ENCODE measurements around the gene SLC16A7.

Gene SLC16A7

DNA sequence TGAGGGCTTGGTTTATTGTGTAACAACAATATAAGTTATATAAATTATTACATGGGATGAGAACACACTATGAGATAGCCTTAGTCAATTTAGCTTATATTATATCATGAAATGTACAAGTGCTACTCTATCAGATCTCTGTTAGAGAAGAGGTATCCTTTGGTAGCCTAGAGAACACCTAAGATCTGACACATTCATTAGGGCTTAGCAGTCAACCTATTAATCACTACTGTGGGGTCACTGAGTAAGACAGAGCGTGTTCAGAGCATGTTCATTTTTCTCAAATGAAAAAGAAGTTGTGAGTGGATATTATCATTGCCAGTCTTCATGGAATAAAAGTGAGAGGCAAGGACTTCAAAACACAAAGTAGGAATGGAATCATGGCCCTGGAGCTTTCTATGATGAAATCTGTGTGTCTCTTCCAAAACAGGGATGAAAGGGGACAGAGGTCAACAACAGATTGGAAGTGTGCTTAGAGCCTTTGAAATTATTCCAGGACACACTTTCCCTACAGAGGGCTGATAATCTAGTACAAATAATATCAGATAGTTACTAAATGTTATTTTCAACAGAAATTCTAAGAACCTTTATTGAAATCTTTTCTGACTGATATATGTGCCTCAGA lies 114.3 kb downstream of the SLC16A7 start:
- no peak for TF ChIP-seq OSR1 (CRISPR knock-in tag; IDR thresholded peaks at IDR 0.05)
- no peak for TF ChIP-seq ZC3H10 (CRISPR knock-in tag; IDR thresholded peaks at IDR 0.05)
- no peak for TF ChIP-seq GLIS3 (CRISPR knock-in tag; IDR thresholded peaks at IDR 0.05)
- TF ChIP-seq, protein P1, sequence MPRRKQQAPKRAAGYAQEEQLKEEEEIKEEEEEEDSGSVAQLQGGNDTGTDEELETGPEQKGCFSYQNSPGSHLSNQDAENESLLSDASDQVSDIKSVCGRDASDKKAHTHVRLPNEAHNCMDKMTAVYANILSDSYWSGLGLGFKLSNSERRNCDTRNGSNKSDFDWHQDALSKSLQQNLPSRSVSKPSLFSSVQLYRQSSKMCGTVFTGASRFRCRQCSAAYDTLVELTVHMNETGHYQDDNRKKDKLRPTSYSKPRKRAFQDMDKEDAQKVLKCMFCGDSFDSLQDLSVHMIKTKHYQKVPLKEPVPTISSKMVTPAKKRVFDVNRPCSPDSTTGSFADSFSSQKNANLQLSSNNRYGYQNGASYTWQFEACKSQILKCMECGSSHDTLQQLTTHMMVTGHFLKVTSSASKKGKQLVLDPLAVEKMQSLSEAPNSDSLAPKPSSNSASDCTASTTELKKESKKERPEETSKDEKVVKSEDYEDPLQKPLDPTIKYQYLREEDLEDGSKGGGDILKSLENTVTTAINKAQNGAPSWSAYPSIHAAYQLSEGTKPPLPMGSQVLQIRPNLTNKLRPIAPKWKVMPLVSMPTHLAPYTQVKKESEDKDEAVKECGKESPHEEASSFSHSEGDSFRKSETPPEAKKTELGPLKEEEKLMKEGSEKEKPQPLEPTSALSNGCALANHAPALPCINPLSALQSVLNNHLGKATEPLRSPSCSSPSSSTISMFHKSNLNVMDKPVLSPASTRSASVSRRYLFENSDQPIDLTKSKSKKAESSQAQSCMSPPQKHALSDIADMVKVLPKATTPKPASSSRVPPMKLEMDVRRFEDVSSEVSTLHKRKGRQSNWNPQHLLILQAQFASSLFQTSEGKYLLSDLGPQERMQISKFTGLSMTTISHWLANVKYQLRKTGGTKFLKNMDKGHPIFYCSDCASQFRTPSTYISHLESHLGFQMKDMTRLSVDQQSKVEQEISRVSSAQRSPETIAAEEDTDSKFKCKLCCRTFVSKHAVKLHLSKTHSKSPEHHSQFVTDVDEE (CRISPR knock-in tag; IDR thresholded peaks at IDR 0.05): no peak
- TF ChIP-seq ZNF565 (CRISPR knock-in tag; conservative IDR thresholded peaks at IDR 0.05; ENCODE audit: low read depth): no peak
- TF ChIP-seq SNAI2 (CRISPR knock-in tag; IDR thresholded peaks at IDR 0.05): no peak
- no peak for TF ChIP-seq CSRNP3 (CRISPR knock-in tag; IDR thresholded peaks at IDR 0.05)
- ATAC-seq: no peak

DNA sequence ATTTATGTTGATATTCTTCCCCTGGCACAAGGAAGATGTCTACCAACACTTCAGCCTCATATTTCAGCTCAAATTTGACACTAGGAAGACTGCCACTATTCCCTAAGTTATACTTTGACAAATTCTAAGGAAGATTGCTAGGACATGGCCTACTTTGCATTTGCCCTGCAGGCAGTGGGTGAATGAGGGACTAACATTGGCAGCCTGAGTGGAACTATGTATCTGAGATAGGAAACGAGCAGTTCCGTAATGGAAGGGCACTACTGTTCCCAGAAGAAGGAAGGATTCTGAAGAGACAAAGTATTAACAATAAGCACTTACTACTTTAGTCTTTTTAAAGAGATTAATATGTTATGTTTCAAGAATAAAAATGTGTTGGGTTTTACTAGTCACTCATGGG lies 115.1 kb downstream of the SLC16A7 start:
- TF ChIP-seq, protein P1 (CRISPR knock-in tag; IDR thresholded peaks at IDR 0.05): no peak
- TF ChIP-seq PATZ1 (CRISPR knock-in tag; IDR thresholded peaks at IDR 0.05; ENCODE audit: borderline replicate concordance): no peak
- TF ChIP-seq ZC3H10 (CRISPR knock-in tag; IDR thresholded peaks at IDR 0.05): no peak
- no peak for TF ChIP-seq TCF4 (CRISPR knock-in tag; IDR thresholded peaks at IDR 0.05; ENCODE audit: borderline replicate concordance)
- TF ChIP-seq CREB5 (CRISPR knock-in tag; IDR thresholded peaks at IDR 0.05; ENCODE audit: low read depth): no peak
- TF ChIP-seq POU6F1 (CRISPR knock-in tag; IDR thresholded peaks at IDR 0.05; ENCODE audit: borderline replicate concordance, low read depth): no peak
- TF ChIP-seq PPARA (CRISPR knock-in tag; IDR thresholded peaks at IDR 0.05; ENCODE audit: borderline replicate concordance): no peak
- TF ChIP-seq BACH2 (CRISPR knock-in tag; IDR thresholded peaks at IDR 0.05; ENCODE audit: borderline replicate concordance): no peak
- no peak for TF ChIP-seq CSRNP3 (CRISPR knock-in tag; IDR thresholded peaks at IDR 0.05)
- TF ChIP-seq CSDC2 (CRISPR knock-in tag; IDR thresholded peaks at IDR 0.05): no peak
- TF ChIP-seq SNAI2 (CRISPR knock-in tag; IDR thresholded peaks at IDR 0.05): no peak
- no peak for TF ChIP-seq ISL1 (CRISPR knock-in tag; IDR thresholded peaks at IDR 0.05)
- no peak for ATAC-seq
